A549 (cell line): ENCODE measurements around the gene FATE1. TPM values are rescaled to one million over a fixed set of nuclear protein-coding genes. Genes with fewer than 3 reads are reported as not detected.

Source experiments
- ATAC-seq, 2 experiments: fragments of 200-7000 bp in 1 of 2; fragments of >200 bp in 1 of 2; cut with Nextera tagmentation in 1 of 2; cut with Tn5 transposase in 1 of 2; 3 replicates each; pipeline versions ENCODE4 v1.8.0 to v1.9.1; 2018 to 2020; ENCODE audit warnings: mild to moderate bottlenecking in 1 of 2, moderate library complexity in 1 of 2
- CTCF ChIA-PET: fragments of 300-600 bp; sonication (Branson Sonifier 250); formaldehyde crosslinking; extraction: SDS; loops from one replicate; lab custom pipeline; 2021; ENCODE audit warnings: antibody characterized with exemption, inconsistent platforms; lab: Yijun Ruan, JAX
- POLR2A ChIA-PET: fragments of 350-600 bp; formaldehyde crosslinking; extraction: SDS; loops from one replicate; lab custom pipeline; 2021; ENCODE audit warnings: antibody characterized with exemption, inconsistent platforms; lab: Yijun Ruan, JAX
- DNase-seq, 2 experiments: peaks; one replicate each; pipeline versions ENCODE4 v3.0.0 to v3.0.0-alpha.2; 2011 to 2016; ENCODE audit warnings: low read depth in 1 of 2, low spot score in 1 of 2
- FAIRE-seq: peaks from 2 replicates; lab custom pipeline; 2011; peaks lifted over from hg19 to GRCh38; lab: Jason Lieb, UNC
- H3K27ac ChIP-seq, 2 experiments: fragments of >200 bp; sonication (Bioruptor Twin); formaldehyde crosslinking; 3 replicates each; pipeline ENCODE4 v1.5.1; 2016 to 2017
- H3K4me1 ChIP-seq: fragments of >200 bp; sonication (Bioruptor Twin); formaldehyde crosslinking; 3 replicates; pipeline ENCODE4 v1.6.1; 2016
- H3K4me2 ChIP-seq: fragments of >200 bp; sonication (Bioruptor Twin); formaldehyde crosslinking; 3 replicates; pipeline ENCODE4 v1.6.1; 2016
- H3K4me3 ChIP-seq: fragments of >200 bp; sonication (Bioruptor Twin); formaldehyde crosslinking; 3 replicates; pipeline ENCODE4 v1.5.1; 2016
- H3K9me3 ChIP-seq: fragments of >200 bp; sonication (Bioruptor Twin); formaldehyde crosslinking; 3 replicates; pipeline ENCODE4 v1.6.1; 2016
- BCL3 ChIP-seq: fragments of >200 bp; sonication (Bioruptor Twin); formaldehyde crosslinking; IDR thresholded peaks from 3 replicates; pipeline ENCODE4 v1.6.1; 2016
- CEBPB ChIP-seq, 2 experiments: fragments of >200 bp in 1 of 2; sonication (Bioruptor Twin) in 1 of 2; formaldehyde crosslinking in 1 of 2; IDR thresholded peaks; 2 replicates each; pipeline ENCODE4 v1.6.1; 2012 to 2016
- CTCF ChIP-seq: fragments of >200 bp; sonication (Bioruptor Twin); formaldehyde crosslinking; IDR thresholded peaks from 3 replicates; pipeline ENCODE4 v1.5.1; 2016
- FOXS1 ChIP-seq: fragments of 250-450 bp; sonication (Bioruptor Pico); IDR thresholded peaks from 2 replicates; pipeline ENCODE4 v1.5.0; 2020; ENCODE audit warnings: mild to moderate bottlenecking, moderate library complexity
- HES2 ChIP-seq: fragments of >200 bp; sonication (Bioruptor Twin); formaldehyde crosslinking; IDR thresholded peaks from 2 replicates; pipeline ENCODE4 v1.6.1; 2016
- HMGXB4 ChIP-seq: fragments of 250-450 bp; sonication (Bioruptor Pico); IDR thresholded peaks from 2 replicates; pipeline ENCODE4 v1.5.0; 2021; ENCODE audit warnings: mild to moderate bottlenecking, moderate library complexity, borderline replicate concordance
- HOXB13 ChIP-seq: fragments of 250-450 bp; sonication (Bioruptor Pico); IDR thresholded peaks from 2 replicates; pipeline ENCODE4 v1.5.0; 2020; ENCODE audit warnings: low read depth, mild to moderate bottlenecking, moderate library complexity
- JUN ChIP-seq, 2 experiments: fragments of >200 bp; sonication (Bioruptor Twin); formaldehyde crosslinking; IDR thresholded peaks; 2 replicates in 1 of 2; 3 replicates in 1 of 2; pipeline ENCODE4 v1.6.1; 2016 to 2017
- JUNB ChIP-seq: fragments of >200 bp; sonication (Bioruptor Twin); formaldehyde crosslinking; IDR thresholded peaks from 2 replicates; pipeline ENCODE4 v1.6.1; 2016
- KDM1A ChIP-seq: fragments of 200-600 bp; sonication (generic); IDR thresholded peaks from 2 replicates; pipeline ENCODE4 v1.6.1; 2016; ENCODE audit warnings: low read depth, mild to moderate bottlenecking
- KDM5A ChIP-seq: fragments of 200-600 bp; sonication (generic); IDR thresholded peaks from 2 replicates; pipeline ENCODE4 v1.6.1; 2016; ENCODE audit warnings: antibody characterized with exemption, mild to moderate bottlenecking
- NR3C1 ChIP-seq: fragments of >200 bp; sonication (Bioruptor Twin); formaldehyde crosslinking; IDR thresholded peaks from 3 replicates; pipeline ENCODE4 v1.6.1; 2017
- RAD21 ChIP-seq, 2 experiments: fragments of >200 bp in 1 of 2; sonication (Bioruptor Twin) in 1 of 2; formaldehyde crosslinking in 1 of 2; IDR thresholded peaks in 1 of 2; conservative IDR thresholded peaks in 1 of 2; 2 replicates in 1 of 2; 3 replicates in 1 of 2; pipeline ENCODE4 v1.6.1; 2012 to 2018; ENCODE audit warnings: inconsistent platforms in 1 of 2
- RCOR1 ChIP-seq: fragments of 150-350 bp; IDR thresholded peaks from 2 replicates; pipeline ENCODE4 v1.6.1; 2014; ENCODE audit warnings: antibody characterized with exemption, low read length, low read depth
- REST ChIP-seq: fragments of 200-600 bp; sonication (generic); IDR thresholded peaks from 2 replicates; pipeline ENCODE4 v1.6.1; 2016; ENCODE audit warnings: antibody characterized with exemption, mild to moderate bottlenecking, moderate library complexity
- RFX5 ChIP-seq: fragments of 450-650 bp; IDR thresholded peaks from 2 replicates; pipeline ENCODE4 v1.7.1; 2014; ENCODE audit warnings: antibody characterized with exemption, mild to moderate bottlenecking, moderate library complexity
- ZC3H11A ChIP-seq: fragments of 450-650 bp; IDR thresholded peaks from 2 replicates; pipeline ENCODE4 v1.6.1; 2014; ENCODE audit warnings: antibody characterized with exemption, mild to moderate bottlenecking
- ZSCAN20 ChIP-seq: fragments of 250-450 bp; sonication (Bioruptor Pico); IDR thresholded peaks from 2 replicates; pipeline ENCODE4 v1.8.0; 2022; ENCODE audit warnings: mild to moderate bottlenecking, moderate library complexity
- WGBS: methylation state at CpG from one replicate; pipeline ENCODE4 v1.1.6; 2017; ENCODE audit errors: missing lambda C conversion rate; 5-methylcytosine and 5-hydroxymethylcytosine counted together
- polyA plus RNA-seq, 4 experiments: library from polyadenylated mRNA; depleted of rRNA in 3 of 4; stranded (reverse); fragments of >200 nt; fragmentation: RNase III in 1 of 4; extraction: RNeasy Plus Mini Kit Qiagen cat#74134 plus additional on column Dnase treatment in 1 of 4; gene quantifications; 2 replicates in 3 of 4; 3 replicates in 1 of 4; pipeline ENCODE4 v1.2.3, GENCODE V29; 2011 to 2017
- TF ChIP-seq, protein P1 (sequence below): IDR thresholded peaks from 2 replicates; pipeline ENCODE4 v1.6.1; 2012
- TF ChIP-seq, protein P2 (sequence below): IDR thresholded peaks from 2 replicates; pipeline ENCODE4 v1.6.1; 2012; ENCODE audit warnings: low read depth, borderline replicate concordance

FATE1 gene
- polyA plus RNA-seq, 2 of the 4 experiments (the other 2 are of a cell fraction), result not detected

GRCh38 chrX:151743651-151744470 lies 28.0 kb downstream of the FATE1 start:
- H3K4me1 ChIP-seq, result no peaks in the 10 kb centered on the region
- CTCF ChIA-PET, result interaction anchor here (1.4 to 3.0 kb wide), 4 partner anchors 10 to 1078 kb away, joined by 4 to 8 read pairs (median 8); no protein-coding TSS in a partner anchor
- FAIRE-seq, result no peak
- no peak overlapping the region for H3K4me2 ChIP-seq
- 60% methylated on average over 19 of the region's 21 CpGs for WGBS
- TF ChIP-seq FOXS1 (no peak), RCOR1 (no peak), HOXB13 (CRISPR knock-in tag) (no peak), HES2 (no peak), CEBPB (IDR thresholded peaks at IDR 0.05) (no peak), ZSCAN20 (CRISPR knock-in tag) (no peak), JUN (IDR thresholded peaks at IDR 0.05) (no peak), BCL3 (no peak)
- TF ChIP-seq, protein P1, sequence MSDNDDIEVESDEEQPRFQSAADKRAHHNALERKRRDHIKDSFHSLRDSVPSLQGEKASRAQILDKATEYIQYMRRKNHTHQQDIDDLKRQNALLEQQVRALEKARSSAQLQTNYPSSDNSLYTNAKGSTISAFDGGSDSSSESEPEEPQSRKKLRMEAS, result no peak
- TF ChIP-seq, all 56 proteins: peak for 0
- no peak overlapping the region for H3K27ac ChIP-seq
- no peaks in the 10 kb centered on the region for H3K9me3 ChIP-seq
- ATAC-seq, result no peak
- POLR2A ChIA-PET, result no interaction called here
- no peak overlapping the region for H3K4me3 ChIP-seq
- DNase-seq, result no peak

DNA sequence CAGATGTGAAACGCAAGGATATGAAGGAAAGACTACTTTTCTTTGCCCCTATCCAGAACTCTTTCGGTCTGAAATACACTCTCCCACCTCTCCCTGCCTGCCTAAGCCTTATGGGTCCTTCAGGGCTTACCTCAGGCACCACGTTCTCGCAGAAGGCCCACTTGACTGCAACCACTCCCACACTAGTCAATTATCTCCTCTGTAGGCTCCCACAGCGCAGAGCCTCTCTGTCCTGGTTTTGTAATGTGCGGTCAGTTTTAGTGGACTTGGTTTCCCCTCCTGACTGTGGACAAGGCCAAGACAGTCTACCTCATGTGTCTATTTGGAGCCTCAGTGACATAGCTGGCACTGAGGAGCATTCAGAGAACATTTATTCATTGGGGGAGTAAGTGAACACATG lies 29.8 kb downstream of the FATE1 start:
- DNase-seq (no peak), ATAC-seq (no peak), FAIRE-seq (no peak)
- ChIA-PET CTCF (interaction anchor here (0.8 to 3.0 kb wide), 2 partner anchors 8 to 888 kb away, joined by 3 to 8 read pairs; no protein-coding TSS in a partner anchor), POLR2A (no interaction called here)
- WGBS, result 41% methylated on average over 6 of the region's 6 CpGs
- H3K4me2 ChIP-seq, result no peak overlapping the region
- no peak overlapping the region for H3K4me3 ChIP-seq
- H3K27ac ChIP-seq, result no peak overlapping the region
- no peaks in the 10 kb centered on the region for H3K4me1 ChIP-seq
- TF ChIP-seq RCOR1 (no peak), JUNB (no peak), ZC3H11A (no peak), KDM1A (no peak), HES2 (no peak), REST (no peak), CTCF (no peak), RFX5 (no peak), KDM5A (no peak), NR3C1 (no peak), ZSCAN20 (CRISPR knock-in tag) (no peak), RAD21 (conservative IDR thresholded peaks at IDR 0.05 in 1 of 2, IDR thresholded peaks at IDR 0.05 in 1 of 2) (no peak), HMGXB4 (CRISPR knock-in tag) (no peak)
- TF ChIP-seq, protein P2, sequence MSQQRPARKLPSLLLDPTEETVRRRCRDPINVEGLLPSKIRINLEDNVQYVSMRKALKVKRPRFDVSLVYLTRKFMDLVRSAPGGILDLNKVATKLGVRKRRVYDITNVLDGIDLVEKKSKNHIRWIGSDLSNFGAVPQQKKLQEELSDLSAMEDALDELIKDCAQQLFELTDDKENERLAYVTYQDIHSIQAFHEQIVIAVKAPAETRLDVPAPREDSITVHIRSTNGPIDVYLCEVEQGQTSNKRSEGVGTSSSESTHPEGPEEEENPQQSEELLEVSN, result no peak
- TF ChIP-seq, all 56 proteins: peak for 0
- no peaks in the 10 kb centered on the region for H3K9me3 ChIP-seq
